IMR-90 (cell line): ENCODE results near the gene BFAR. TPM values are rescaled to one million over a fixed set of nuclear protein-coding genes. Genes with fewer than 3 reads are reported as not detected.

Source experiments
- ATAC-seq: fragments of 200-7000 bp; cut with Tn5 transposase; 2 replicates; pipeline ENCODE4 v1.9.1; 2020; ENCODE audit warnings: low read depth, mild to moderate bottlenecking, moderate library complexity
- BruUV-seq: library from RNA; stranded (reverse); fragments of 400-500 nt; replicated peaks from 2 replicates; lab custom pipeline; 2021; lab: Mats Ljungman, UMichigan
- CTCF ChIA-PET: fragments of 300-600 bp; formaldehyde crosslinking; extraction: SDS; loops from one replicate; lab custom pipeline; 2021; ENCODE audit warnings: antibody characterized with exemption; lab: Yijun Ruan, JAX
- POLR2A ChIA-PET: fragments of 300-600 bp; sonication (Branson Sonifier 250); formaldehyde crosslinking; loops from one replicate; lab custom pipeline; 2022; ENCODE audit warnings: antibody characterized with exemption; ENCODE audit not compliant: unreplicated experiment; lab: Charles Lee
- DNase-seq: peaks from one replicate; pipeline ENCODE4 v3.0.0; 2013
- H2AFZ ChIP-seq: replicated peaks from 2 replicates; pipeline ENCODE3; 2013; ENCODE audit warnings: low read length, mild to moderate bottlenecking; ENCODE audit not compliant: poor library complexity
- H2AK5ac ChIP-seq: 2 replicates; pipeline ENCODE4 v1.6.1; 2013; ENCODE audit warnings: low read depth, low read length, inconsistent platforms
- H2AK9ac ChIP-seq: replicated peaks from 2 replicates; pipeline ENCODE3; 2013; ENCODE audit warnings: mild to moderate bottlenecking, low read depth, low read length, moderate library complexity; ENCODE audit not compliant: poor library complexity
- H2BK120ac ChIP-seq: 2 replicates; pipeline ENCODE4 v1.6.1; 2013; ENCODE audit warnings: low read depth, low read length, inconsistent platforms
- H2BK15ac ChIP-seq: 3 replicates; pipeline ENCODE4 v1.6.1; 2013; ENCODE audit warnings: low read depth, low read length, inconsistent platforms
- H2BK20ac ChIP-seq: 2 replicates; pipeline ENCODE4 v1.6.1; 2013; ENCODE audit warnings: low read depth, mild to moderate bottlenecking, inconsistent platforms, low read length, moderate library complexity
- H2BK5ac ChIP-seq: 2 replicates; pipeline ENCODE4 v1.6.1; 2013; ENCODE audit warnings: mild to moderate bottlenecking, low read depth, low read length, inconsistent platforms; ENCODE audit not compliant: poor library complexity, severe bottlenecking
- H3K14ac ChIP-seq: replicated peaks from 2 replicates; pipeline ENCODE4 v1.6.1; 2013; ENCODE audit warnings: low read depth, low read length, inconsistent platforms
- H3K18ac ChIP-seq: 2 replicates; pipeline ENCODE4 v1.6.1; 2013; ENCODE audit warnings: low read depth, low read length, control low read depth
- H3K23ac ChIP-seq: 2 replicates; pipeline ENCODE4 v1.6.1; 2013; ENCODE audit warnings: low read depth, low read length, inconsistent platforms
- H3K27ac ChIP-seq: 2 replicates; pipeline ENCODE4 v1.5.1; 2013; ENCODE audit warnings: mild to moderate bottlenecking, control low read depth, low read length; ENCODE audit not compliant: insufficient read depth
- H3K27me3 ChIP-seq: 2 replicates; pipeline ENCODE4 v1.6.1; 2013; ENCODE audit warnings: low read length; ENCODE audit not compliant: control insufficient read depth, insufficient read depth
- H3K36me3 ChIP-seq: 2 replicates; pipeline ENCODE4 v1.6.1; 2013; ENCODE audit warnings: low read length, mixed read lengths; ENCODE audit not compliant: control insufficient read depth, insufficient read depth
- H3K4ac ChIP-seq: 2 replicates; pipeline ENCODE4 v1.6.1; 2013; ENCODE audit warnings: low read depth, low read length, inconsistent platforms
- H3K4me1 ChIP-seq: 2 replicates; pipeline ENCODE4 v1.6.1; 2013; ENCODE audit warnings: low read length, mixed read lengths; ENCODE audit not compliant: control insufficient read depth, insufficient read depth
- H3K4me2 ChIP-seq: 2 replicates; pipeline ENCODE4 v1.6.1; 2013; ENCODE audit warnings: low read depth, mild to moderate bottlenecking, control low read depth, low read length, moderate library complexity
- H3K4me3 ChIP-seq: 2 replicates; pipeline ENCODE4 v1.5.1; 2013; ENCODE audit warnings: low read depth, mild to moderate bottlenecking, control low read depth, low read length, moderate library complexity; ENCODE audit not compliant: insufficient read depth
- H3K56ac ChIP-seq: 2 replicates; pipeline ENCODE4 v1.6.1; 2013; ENCODE audit warnings: low read length, inconsistent platforms; ENCODE audit not compliant: insufficient read depth; ENCODE audit errors: extremely low read depth
- H3K79me1 ChIP-seq, 2 experiments: 2 replicates each; pipeline ENCODE4 v1.6.1; 2013; ENCODE audit warnings: low read length in 2 of 2, inconsistent platforms in 1 of 2, low read depth in 1 of 2
- H3K9ac ChIP-seq: 2 replicates; pipeline ENCODE4 v1.6.1; 2013; ENCODE audit warnings: low read depth, low read length, control low read depth
- H3K9me1 ChIP-seq: 2 replicates; pipeline ENCODE4 v1.6.1; 2013; ENCODE audit warnings: low read length, inconsistent platforms; ENCODE audit not compliant: insufficient read depth
- H3K9me3 ChIP-seq: 2 replicates; pipeline ENCODE4 v1.6.1; 2013; ENCODE audit warnings: low read length; ENCODE audit not compliant: control insufficient read depth, insufficient read depth
- H4K20me1 ChIP-seq: 2 replicates; pipeline ENCODE4 v1.6.1; 2013; ENCODE audit warnings: low read length, inconsistent platforms; ENCODE audit not compliant: insufficient read depth
- H4K5ac ChIP-seq: 2 replicates; pipeline ENCODE4 v1.6.1; 2013; ENCODE audit warnings: mild to moderate bottlenecking, low read depth, low read length, control low read depth
- H4K8ac ChIP-seq, 2 experiments: 2 replicates each; pipeline ENCODE4 v1.6.1; 2013; ENCODE audit warnings: low read depth in 2 of 2, low read length in 2 of 2, control low read depth in 1 of 2, inconsistent platforms in 1 of 2
- H4K91ac ChIP-seq: 2 replicates; pipeline ENCODE4 v1.6.1; 2013; ENCODE audit warnings: low read depth, low read length, inconsistent platforms; ENCODE audit not compliant: insufficient read depth
- CHD1 ChIP-seq: IDR thresholded peaks from 2 replicates; pipeline ENCODE4 v1.6.1; 2012; ENCODE audit warnings: low read depth, low read length, improper control_type of control experiment
- ELK1 ChIP-seq: fragments of 150-350 bp; IDR thresholded peaks from 2 replicates; pipeline ENCODE4 v1.6.1; 2016; ENCODE audit warnings: low read depth, mild to moderate bottlenecking, low read length, moderate library complexity, borderline replicate concordance
- MAFK ChIP-seq: IDR thresholded peaks from 2 replicates; pipeline ENCODE4 v1.6.1; 2012; ENCODE audit warnings: low read depth, low read length, improper control_type of control experiment
- MXI1 ChIP-seq: IDR thresholded peaks from 2 replicates; pipeline ENCODE4 v1.6.1; 2012; ENCODE audit warnings: low read depth, mild to moderate bottlenecking, low read length, moderate library complexity, borderline replicate concordance
- NFE2L2 ChIP-seq: fragments of 150-350 bp; IDR thresholded peaks from 2 replicates; pipeline ENCODE4 v1.6.1; 2016; ENCODE audit warnings: low read depth, mild to moderate bottlenecking, low read length
- POLR2A ChIP-seq: IDR thresholded peaks from 2 replicates; pipeline ENCODE4 v1.6.1; 2012; ENCODE audit warnings: mild to moderate bottlenecking, low read depth, low read length
- WGBS, 2 experiments: methylation state at CpG; one replicate each; pipeline versions ENCODE4 v1.1.5 to v1.1.7; 2013; ENCODE audit warnings: missing lambda C conversion rate in 2 of 2; ENCODE audit not compliant: insufficient read length in 1 of 2; ENCODE audit errors: extremely low coverage in 2 of 2; 5-methylcytosine and 5-hydroxymethylcytosine counted together
- dilution Hi-C: fragments of 300-500 bp; cut with HindIII; formaldehyde crosslinking; loops from one replicate; pipeline ENCODE4 v1.14.3; 2018; ENCODE audit warnings: low sequenced_read_pairs; ENCODE audit not compliant: unreplicated experiment
- in situ Hi-C: fragments of 300-500 bp; cut with MboI; formaldehyde crosslinking; loops from 3 replicates; pipeline ENCODE4 v1.14.3; 2019; ENCODE audit warnings: low sequenced_read_pairs, inconsistent platforms, mixed read lengths
- intact Hi-C: fragments of 100-400 bp; cut with micrococcal nuclease; formaldehyde crosslinking; loops from 2 replicates; pipeline ENCODE4 v1.10.0; 2022
- polyA plus RNA-seq, 3 experiments: library from polyadenylated mRNA; depleted of rRNA; stranded (reverse); fragments of >200 nt; gene quantifications; 2 replicates each; pipeline ENCODE4 v1.2.3, GENCODE V29; 2012; ENCODE audit warnings: low replicate concordance in 1 of 3
- total RNA-seq: library from RNA; depleted of rRNA; stranded (reverse); fragments of >200 nt; gene quantifications from 2 replicates; pipeline ENCODE4 v1.2.3, GENCODE V29; 2012

The BFAR gene
- total and polyA plus RNA-seq, 2 of the 4 experiments (the other 2 are of a cell fraction) = 46.6 to 56.5 TPM

- no peaks in the 10 kb centered on the region for H3K9me1 ChIP-seq
- dilution Hi-C loops (no loop called here), in situ Hi-C loops (no loop called here), intact Hi-C loops (no loop called here)
- no peak overlapping the region for H2AK5ac ChIP-seq
- no peak overlapping the region for H2BK5ac ChIP-seq
- ATAC-seq = no peak
- H4K91ac ChIP-seq = no peak overlapping the region
- H3K9ac ChIP-seq = no peak overlapping the region
- H3K23ac ChIP-seq = no peak overlapping the region
- no peak overlapping the region for H2BK20ac ChIP-seq
- peaks cover 0 to 6% of the 10 kb centered on the region in 2 experiments; a peak in 3 of 4 replicates for H3K79me1 ChIP-seq
- H3K14ac ChIP-seq = no peak overlapping the region
- no peaks in the 10 kb centered on the region for H3K27me3 ChIP-seq
- no peak for TF ChIP-seq POLR2A
- no peak for TF ChIP-seq ELK1
- no peak for TF ChIP-seq CHD1
- no peak for TF ChIP-seq MXI1
- TF ChIP-seq MAFK = no peak
- TF ChIP-seq NFE2L2 = no peak
- no peak overlapping the region for H2AK9ac ChIP-seq
- no peak overlapping the region for H3K27ac ChIP-seq
- ChIA-PET POLR2A (no interaction called here), CTCF (no interaction called here)
- H2BK15ac ChIP-seq = no peak overlapping the region
- no CpG with 5 or more reads among the region's 2 CpGs for WGBS, 2 experiments
- H3K4me1 ChIP-seq = no peaks in the 10 kb centered on the region
- no peak overlapping the region for H4K8ac ChIP-seq
- no peak overlapping the region for H3K4ac ChIP-seq
- no TSS peak for BruUV-seq
- no peaks in the 10 kb centered on the region for H3K9me3 ChIP-seq
- peaks cover 47% of the 10 kb centered on the region for H3K36me3 ChIP-seq
- no peak overlapping the region for H4K5ac ChIP-seq
- H4K20me1 ChIP-seq = no peaks in the 10 kb centered on the region
- H3K4me2 ChIP-seq = no peak overlapping the region
- H2BK120ac ChIP-seq = no peak overlapping the region
- no peak for DNase-seq
- H3K56ac ChIP-seq = no peak overlapping the region
- H3K4me3 ChIP-seq = no peak overlapping the region
- no peak overlapping the region for H3K18ac ChIP-seq
- H2AFZ ChIP-seq = no peak overlapping the region
Observed at GRCh38 chr16:14658063-14658462, 25.3 kb downstream of the BFAR start.
